ENCODE results near the gene DISC1. TPM values are rescaled to one million over a fixed set of nuclear protein-coding genes. Genes with fewer than 3 reads are reported as not detected.
"Not testable (repeated sequence)": the region's sequence is repeated elsewhere in the genome, so short reads cannot be mapped to it uniquely, and the experiment has no call there.

DISC1 gene
- total and polyA plus RNA-seq, 2 donors (not counting 1 experiment from before 2014, with no cell fraction given), result 2.0 to 4.3 TPM

DNA sequence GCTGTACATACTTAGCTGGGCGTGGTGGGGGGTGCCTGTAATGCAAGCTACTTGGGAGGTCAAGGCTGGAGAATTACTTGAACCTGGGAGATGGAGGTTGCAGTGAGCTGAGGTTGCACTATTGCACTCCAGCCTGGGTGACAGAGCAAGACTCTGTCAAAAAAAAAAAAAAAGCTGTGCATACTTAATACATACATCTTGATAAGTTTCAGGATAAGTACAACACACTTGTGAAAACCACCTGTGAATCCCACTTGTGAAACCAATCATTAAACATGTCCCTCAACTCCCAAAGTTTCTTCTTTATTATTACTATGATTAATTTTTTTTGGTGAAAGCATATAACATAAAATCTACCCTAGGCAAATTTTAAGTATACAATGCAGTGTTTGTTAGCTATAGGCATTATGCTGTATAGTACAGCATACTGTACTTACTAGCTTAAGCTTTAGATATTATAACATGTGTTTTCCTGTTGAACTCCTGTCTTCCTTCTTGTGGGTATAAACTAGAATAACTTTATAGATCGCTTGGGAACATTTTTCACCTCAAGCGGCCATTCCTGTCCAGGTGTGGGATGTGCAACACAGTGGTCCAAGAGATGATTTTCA, 41.4 kb downstream of the DISC1 start:
- no peaks in the 10 kb centered on the region for H3K79me2 ChIP-seq (ENCODE audit: control insufficient read depth, insufficient read depth, low read length)
- no peaks in the 10 kb centered on the region for H3K9me3 ChIP-seq (ENCODE audit: control insufficient read depth, insufficient read depth, low read depth, low read length)
- DNase-seq (ENCODE audit: low read depth in 2 of 2), result no peak
- no peak overlapping the region for H3K27ac ChIP-seq (ENCODE audit: insufficient read depth, low read length)
- no peak overlapping the region for H3K4me3 ChIP-seq (replicated peaks in 1 of 4; ENCODE audit: control extremely low read depth in 1 of 4, insufficient read depth in 1 of 4, low read depth in 3 of 4, low read length in 4 of 4)
- no peak overlapping the region for H3K4me2 ChIP-seq (ENCODE audit: extremely low read depth, insufficient read depth, low read length)
- TF ChIP-seq, protein P1, sequence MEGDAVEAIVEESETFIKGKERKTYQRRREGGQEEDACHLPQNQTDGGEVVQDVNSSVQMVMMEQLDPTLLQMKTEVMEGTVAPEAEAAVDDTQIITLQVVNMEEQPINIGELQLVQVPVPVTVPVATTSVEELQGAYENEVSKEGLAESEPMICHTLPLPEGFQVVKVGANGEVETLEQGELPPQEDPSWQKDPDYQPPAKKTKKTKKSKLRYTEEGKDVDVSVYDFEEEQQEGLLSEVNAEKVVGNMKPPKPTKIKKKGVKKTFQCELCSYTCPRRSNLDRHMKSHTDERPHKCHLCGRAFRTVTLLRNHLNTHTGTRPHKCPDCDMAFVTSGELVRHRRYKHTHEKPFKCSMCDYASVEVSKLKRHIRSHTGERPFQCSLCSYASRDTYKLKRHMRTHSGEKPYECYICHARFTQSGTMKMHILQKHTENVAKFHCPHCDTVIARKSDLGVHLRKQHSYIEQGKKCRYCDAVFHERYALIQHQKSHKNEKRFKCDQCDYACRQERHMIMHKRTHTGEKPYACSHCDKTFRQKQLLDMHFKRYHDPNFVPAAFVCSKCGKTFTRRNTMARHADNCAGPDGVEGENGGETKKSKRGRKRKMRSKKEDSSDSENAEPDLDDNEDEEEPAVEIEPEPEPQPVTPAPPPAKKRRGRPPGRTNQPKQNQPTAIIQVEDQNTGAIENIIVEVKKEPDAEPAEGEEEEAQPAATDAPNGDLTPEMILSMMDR (conservative IDR thresholded peaks at IDR 0.05 in 1 of 2, IDR thresholded peaks at IDR 0.05 in 1 of 2; ENCODE audit: low read depth in 1 of 2, low read length in 2 of 2), result no peak
- TF ChIP-seq EZH2 (IDR thresholded peaks at IDR 0.05; ENCODE audit: low read length, missing control alignments), result no peak
- H4K20me1 ChIP-seq (ENCODE audit: control insufficient read depth, extremely low read depth, insufficient read depth, low read length), result no peaks in the 10 kb centered on the region
- H3K27me3 ChIP-seq (ENCODE audit: control insufficient read depth, insufficient read depth, low read length), result no peaks in the 10 kb centered on the region
- no peaks in the 10 kb centered on the region for H3K4me1 ChIP-seq (ENCODE audit: control insufficient read depth, extremely low read depth, insufficient read depth, low read length)
- no peak overlapping the region for H2AFZ ChIP-seq (ENCODE audit: low read length)
- H3K9ac ChIP-seq (ENCODE audit: insufficient read depth, low read length), result no peak overlapping the region
- H3K36me3 ChIP-seq (ENCODE audit: control insufficient read depth, insufficient read depth, low read length), result no peaks in the 10 kb centered on the region

DNA sequence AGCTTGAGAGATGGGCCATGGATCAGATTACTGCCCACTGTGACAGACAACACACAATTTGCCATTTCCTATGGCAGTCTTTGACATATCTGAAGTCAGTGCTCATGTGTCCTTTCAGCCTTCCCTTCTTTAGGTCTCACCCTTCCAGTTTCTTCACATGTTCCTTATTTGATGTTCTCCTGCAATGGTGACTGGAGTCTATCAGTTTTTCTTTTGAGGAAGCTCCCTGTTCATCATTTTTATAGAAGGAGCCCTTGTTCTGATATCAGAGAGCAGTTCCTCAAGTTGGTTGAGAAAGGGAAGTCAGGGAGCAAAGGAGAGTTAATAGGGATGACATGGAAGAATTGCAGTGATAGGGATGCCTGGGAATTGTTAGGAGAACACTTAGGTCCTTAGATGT, 42.2 kb downstream of the DISC1 start:
- Histone ChIP-seq H3K4me3 (replicated peaks in 1 of 4; ENCODE audit: control extremely low read depth in 1 of 4, insufficient read depth in 1 of 4, low read depth in 3 of 4, low read length in 4 of 4) (no peak overlapping the region), H3K4me1 (ENCODE audit: control insufficient read depth, extremely low read depth, insufficient read depth, low read length) (no peaks in the 10 kb centered on the region), H3K4me2 (ENCODE audit: extremely low read depth, insufficient read depth, low read length) (no peak overlapping the region), H3K27me3 (ENCODE audit: control insufficient read depth, insufficient read depth, low read length) (no peaks in the 10 kb centered on the region), H3K9me3 (ENCODE audit: control insufficient read depth, insufficient read depth, low read depth, low read length) (no peaks in the 10 kb centered on the region), H2AFZ (ENCODE audit: low read length) (no peak overlapping the region), H3K36me3 (ENCODE audit: control insufficient read depth, insufficient read depth, low read length) (no peaks in the 10 kb centered on the region), H3K79me2 (ENCODE audit: control insufficient read depth, insufficient read depth, low read length) (no peaks in the 10 kb centered on the region), H3K27ac (ENCODE audit: insufficient read depth, low read length) (no peak overlapping the region), H4K20me1 (ENCODE audit: control insufficient read depth, extremely low read depth, insufficient read depth, low read length) (no peaks in the 10 kb centered on the region), H3K9ac (ENCODE audit: insufficient read depth, low read length) (no peak overlapping the region)
- DNase-seq (ENCODE audit: low read depth in 2 of 2), result no peak
- TF ChIP-seq EZH2 (IDR thresholded peaks at IDR 0.05; ENCODE audit: low read length, missing control alignments), result no peak
- TF ChIP-seq, protein P1 (conservative IDR thresholded peaks at IDR 0.05 in 1 of 2, IDR thresholded peaks at IDR 0.05 in 1 of 2; ENCODE audit: low read depth in 1 of 2, low read length in 2 of 2), result no peak

DNA sequence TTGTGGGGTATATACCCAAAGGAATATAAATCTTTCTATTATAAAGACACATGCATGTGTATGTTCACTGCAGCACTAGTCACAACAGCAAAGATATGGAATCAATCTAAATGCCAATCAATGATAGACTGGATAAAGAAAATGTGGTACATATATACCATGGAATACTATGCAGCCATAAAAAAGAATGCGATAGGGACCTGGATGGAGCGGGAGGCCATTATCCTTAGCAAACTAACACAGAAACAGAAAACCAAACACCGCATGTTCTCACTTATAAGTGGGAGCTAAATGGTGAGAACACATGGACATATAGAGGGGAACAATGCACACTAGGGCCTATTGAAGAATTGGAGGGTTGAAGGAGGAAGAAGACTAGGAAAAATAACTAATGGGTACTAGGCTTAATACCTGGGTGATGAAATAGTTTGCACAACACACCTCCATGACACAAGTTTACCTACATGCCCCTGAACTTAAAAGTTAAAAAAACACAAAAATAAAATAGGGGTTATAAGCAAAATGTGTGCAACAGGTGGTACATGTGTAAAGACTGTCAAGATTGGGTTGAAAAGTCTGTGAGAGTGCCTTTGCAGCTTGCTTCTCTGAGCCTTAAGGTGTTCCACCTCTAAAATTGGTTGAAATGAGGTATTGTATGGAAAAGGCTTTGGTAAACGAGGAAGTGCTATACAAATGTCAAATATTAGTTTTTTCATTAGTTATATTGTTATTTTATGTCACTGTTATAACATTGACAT, 43.5 kb downstream of the DISC1 start:
- H3K4me3 ChIP-seq (replicated peaks in 1 of 4; ENCODE audit: control extremely low read depth in 1 of 4, insufficient read depth in 1 of 4, low read depth in 3 of 4, low read length in 4 of 4); H3K27me3 ChIP-seq (ENCODE audit: control insufficient read depth, insufficient read depth, low read length); DNase-seq (ENCODE audit: low read depth in 2 of 2); H3K27ac ChIP-seq (ENCODE audit: insufficient read depth, low read length); H3K4me1 ChIP-seq (ENCODE audit: control insufficient read depth, extremely low read depth, insufficient read depth, low read length); H3K36me3 ChIP-seq (ENCODE audit: control insufficient read depth, insufficient read depth, low read length); H3K4me2 ChIP-seq (ENCODE audit: extremely low read depth, insufficient read depth, low read length); H2AFZ ChIP-seq (ENCODE audit: low read length); H4K20me1 ChIP-seq (ENCODE audit: control insufficient read depth, extremely low read depth, insufficient read depth, low read length); H3K9me3 ChIP-seq (ENCODE audit: control insufficient read depth, insufficient read depth, low read depth, low read length); H3K9ac ChIP-seq (ENCODE audit: insufficient read depth, low read length); H3K79me2 ChIP-seq (ENCODE audit: control insufficient read depth, insufficient read depth, low read length): not testable (repeated sequence)

Data from fibroblast of lung (primary cell).